PFSK-1 (cell line): ENCODE results near the gene GALNT10.

Experiments
- FOXP2 ChIP-seq: optimal IDR thresholded peaks from 2 replicates; pipeline ENCODE3; 2011; ENCODE audit warnings: borderline replicate concordance, control low read depth, inconsistent platforms; ENCODE audit not compliant: insufficient read depth; ENCODE audit errors: extremely low read length, extremely low read depth
- POLR2AphosphoS5 ChIP-seq: IDR thresholded peaks from 2 replicates; pipeline ENCODE4 v1.6.1; 2012; ENCODE audit warnings: low read depth, mild to moderate bottlenecking, control low read depth, low read length, moderate library complexity
- SIN3A ChIP-seq: IDR thresholded peaks from 2 replicates; pipeline ENCODE4 v1.6.1; 2012; ENCODE audit warnings: mild to moderate bottlenecking, low read length, moderate library complexity, borderline replicate concordance; ENCODE audit not compliant: insufficient read depth
- TAF1 ChIP-seq: IDR thresholded peaks from 2 replicates; pipeline ENCODE4 v1.6.1; 2012; ENCODE audit warnings: low read length, control low read depth, borderline replicate concordance; ENCODE audit not compliant: insufficient read depth
- TF ChIP-seq, protein P1 (sequence below), 2 experiments: IDR thresholded peaks; 2 replicates each; pipeline versions ENCODE4 v1.6.1 to v1.8.0; 2011 to 2012; ENCODE audit warnings: low read depth in 2 of 2, low read length in 2 of 2, control low read depth in 1 of 2, inconsistent platforms in 1 of 2, mild to moderate bottlenecking in 1 of 2, moderate library complexity in 1 of 2; ENCODE audit not compliant: insufficient read depth in 1 of 2

The GALNT10 gene

DNA sequence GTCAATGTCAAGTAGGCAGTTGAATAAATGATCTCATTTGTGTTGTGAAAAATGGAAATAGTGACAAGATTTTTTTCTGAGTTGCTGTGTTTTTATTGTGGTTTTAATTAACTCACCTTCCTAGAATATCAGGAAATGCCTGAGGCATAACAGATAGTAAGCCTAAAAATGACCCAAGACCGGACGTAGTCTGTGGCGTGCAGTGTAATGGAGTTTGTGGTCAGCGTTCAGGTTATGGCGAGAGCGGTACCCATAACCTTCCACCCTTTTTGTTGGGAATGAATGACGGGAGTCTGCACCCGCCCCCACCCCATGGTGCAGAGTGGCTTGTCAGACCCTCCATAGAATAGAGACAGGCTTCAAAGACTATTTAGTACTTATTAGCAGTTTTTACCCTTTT is 119.3 kb downstream of the GALNT10 start:
- TF ChIP-seq, protein P1, sequence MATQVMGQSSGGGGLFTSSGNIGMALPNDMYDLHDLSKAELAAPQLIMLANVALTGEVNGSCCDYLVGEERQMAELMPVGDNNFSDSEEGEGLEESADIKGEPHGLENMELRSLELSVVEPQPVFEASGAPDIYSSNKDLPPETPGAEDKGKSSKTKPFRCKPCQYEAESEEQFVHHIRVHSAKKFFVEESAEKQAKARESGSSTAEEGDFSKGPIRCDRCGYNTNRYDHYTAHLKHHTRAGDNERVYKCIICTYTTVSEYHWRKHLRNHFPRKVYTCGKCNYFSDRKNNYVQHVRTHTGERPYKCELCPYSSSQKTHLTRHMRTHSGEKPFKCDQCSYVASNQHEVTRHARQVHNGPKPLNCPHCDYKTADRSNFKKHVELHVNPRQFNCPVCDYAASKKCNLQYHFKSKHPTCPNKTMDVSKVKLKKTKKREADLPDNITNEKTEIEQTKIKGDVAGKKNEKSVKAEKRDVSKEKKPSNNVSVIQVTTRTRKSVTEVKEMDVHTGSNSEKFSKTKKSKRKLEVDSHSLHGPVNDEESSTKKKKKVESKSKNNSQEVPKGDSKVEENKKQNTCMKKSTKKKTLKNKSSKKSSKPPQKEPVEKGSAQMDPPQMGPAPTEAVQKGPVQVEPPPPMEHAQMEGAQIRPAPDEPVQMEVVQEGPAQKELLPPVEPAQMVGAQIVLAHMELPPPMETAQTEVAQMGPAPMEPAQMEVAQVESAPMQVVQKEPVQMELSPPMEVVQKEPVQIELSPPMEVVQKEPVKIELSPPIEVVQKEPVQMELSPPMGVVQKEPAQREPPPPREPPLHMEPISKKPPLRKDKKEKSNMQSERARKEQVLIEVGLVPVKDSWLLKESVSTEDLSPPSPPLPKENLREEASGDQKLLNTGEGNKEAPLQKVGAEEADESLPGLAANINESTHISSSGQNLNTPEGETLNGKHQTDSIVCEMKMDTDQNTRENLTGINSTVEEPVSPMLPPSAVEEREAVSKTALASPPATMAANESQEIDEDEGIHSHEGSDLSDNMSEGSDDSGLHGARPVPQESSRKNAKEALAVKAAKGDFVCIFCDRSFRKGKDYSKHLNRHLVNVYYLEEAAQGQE (IDR thresholded peaks at IDR 0.05; ENCODE audit: insufficient read depth in 1 of 2, low read depth in 2 of 2, low read length in 2 of 2): no peak
- no peak for TF ChIP-seq TAF1
- no peak for TF ChIP-seq SIN3A
- TF ChIP-seq POLR2AphosphoS5: no peak
- TF ChIP-seq FOXP2: no peak

DNA sequence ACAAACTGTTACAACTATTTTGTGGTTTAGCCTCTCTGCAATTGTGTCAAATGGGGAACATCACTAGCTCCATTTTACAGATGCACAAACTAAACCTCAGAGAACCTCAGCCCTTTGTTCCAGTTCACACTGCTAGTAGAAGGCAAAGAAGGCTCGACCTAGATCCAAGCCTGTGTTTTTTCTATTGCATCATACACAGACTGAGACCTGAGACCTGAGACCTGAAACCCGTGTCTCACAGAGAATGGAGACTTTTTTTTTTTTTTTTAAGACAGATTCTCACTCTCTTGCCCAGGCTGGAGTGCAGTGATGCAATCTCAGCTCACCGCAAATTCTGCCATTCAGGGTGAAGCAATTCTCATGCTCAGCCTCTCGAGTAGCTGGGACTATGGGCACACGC is 120.8 kb downstream of the GALNT10 start:
- TF ChIP-seq, protein P1 (IDR thresholded peaks at IDR 0.05; ENCODE audit: insufficient read depth in 1 of 2, low read depth in 2 of 2, low read length in 2 of 2): no peak
- no peak for TF ChIP-seq FOXP2
- no peak for TF ChIP-seq POLR2AphosphoS5
- TF ChIP-seq TAF1: no peak
- no peak for TF ChIP-seq SIN3A

DNA sequence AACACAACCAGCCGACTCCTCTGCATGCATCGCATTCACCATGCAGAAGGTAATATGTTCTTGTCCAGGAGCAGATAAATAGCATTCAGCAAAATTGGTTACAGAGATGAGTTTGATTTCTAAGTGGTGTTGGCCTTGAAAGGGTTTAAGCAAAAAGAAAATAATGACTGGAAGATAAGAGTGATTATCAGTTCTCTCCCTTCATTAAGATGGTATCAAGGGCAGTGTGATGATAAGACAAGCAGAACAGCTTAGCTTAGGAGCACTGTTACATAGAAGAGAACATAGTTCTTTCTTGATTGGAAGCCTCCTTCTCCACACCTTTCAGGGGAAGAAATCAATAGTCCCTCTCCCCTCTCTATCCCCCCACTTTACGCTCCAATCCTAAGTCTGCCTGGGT is 121.5 kb downstream of the GALNT10 start:
- TF ChIP-seq SIN3A (no peak), TAF1 (no peak), POLR2AphosphoS5 (no peak), FOXP2 (no peak)
- TF ChIP-seq, protein P1 (IDR thresholded peaks at IDR 0.05; ENCODE audit: insufficient read depth in 1 of 2, low read depth in 2 of 2, low read length in 2 of 2): no peak

DNA sequence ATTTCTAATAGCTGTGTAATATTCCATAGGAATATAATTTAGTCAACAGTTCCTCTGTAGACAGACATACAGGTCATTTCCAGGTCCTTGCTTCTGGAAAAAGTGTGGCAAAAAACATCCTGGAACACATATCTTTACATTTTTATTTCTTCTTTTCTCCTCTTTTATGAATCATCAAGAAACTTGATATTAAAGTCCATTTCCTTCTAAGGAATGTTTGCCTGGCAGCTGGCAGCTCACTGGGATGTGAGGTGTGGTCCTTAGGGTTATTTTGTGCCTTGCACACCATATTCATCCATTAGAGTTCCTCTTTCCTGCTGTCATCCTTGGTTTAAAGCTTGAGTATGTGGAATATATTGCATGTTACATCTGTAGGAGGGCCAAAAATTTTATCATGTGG is 122.0 kb downstream of the GALNT10 start:
- TF ChIP-seq TAF1 (no peak), FOXP2 (no peak), SIN3A (no peak), POLR2AphosphoS5 (no peak)
- TF ChIP-seq, protein P1 (IDR thresholded peaks at IDR 0.05; ENCODE audit: insufficient read depth in 1 of 2, low read depth in 2 of 2, low read length in 2 of 2): no peak
